HEK293 (cell line): Measurements from ENCODE around the gene HCAR3.

ENCODE experiments used
- ATF2 ChIP-seq: fragments of 450-650 bp; formaldehyde crosslinking; IDR thresholded peaks from 2 replicates; pipeline ENCODE4 v1.5.1; 2016; ENCODE audit warnings: missing biosample characterization, missing genetic modification characterization, low read depth
- CTCF ChIP-seq: fragments of 450-650 bp; formaldehyde crosslinking; IDR thresholded peaks from 2 replicates; pipeline ENCODE4 v1.5.1; 2016; ENCODE audit warnings: missing biosample characterization, missing genetic modification characterization
- PATZ1 ChIP-seq: fragments of 450-650 bp; formaldehyde crosslinking; IDR thresholded peaks from 2 replicates; pipeline ENCODE4 v1.5.1; 2016; ENCODE audit warnings: missing biosample characterization, missing genetic modification characterization
- ZNF10 ChIP-seq: fragments of 450-650 bp; formaldehyde crosslinking; IDR thresholded peaks from 2 replicates; pipeline ENCODE4 v1.5.1; 2017; ENCODE audit warnings: missing biosample characterization, missing genetic modification characterization
- ZNF157 ChIP-seq: fragments of 450-650 bp; formaldehyde crosslinking; IDR thresholded peaks from 2 replicates; pipeline ENCODE4 v1.5.1; 2016; ENCODE audit warnings: missing biosample characterization, missing genetic modification characterization
- ZNF76 ChIP-seq: fragments of 450-650 bp; formaldehyde crosslinking; IDR thresholded peaks from 2 replicates; pipeline ENCODE4; 2016; ENCODE audit warnings: low read depth, missing biosample characterization, missing genetic modification characterization, borderline replicate concordance
- ZNF791 ChIP-seq: fragments of 450-650 bp; formaldehyde crosslinking; IDR thresholded peaks from 2 replicates; pipeline ENCODE4 v1.5.1; 2016; ENCODE audit warnings: missing biosample characterization, missing genetic modification characterization

- TF ChIP-seq PATZ1 (tag by site-specific recombination) (no peak), ZNF10 (tag by site-specific recombination) (no peak), CTCF (tag by site-specific recombination) (no peak), ZNF791 (tag by site-specific recombination) (no peak), ZNF157 (tag by site-specific recombination) (no peak), ATF2 (tag by site-specific recombination) (no peak), ZNF76 (tag by site-specific recombination) (no peak)
Measured at GRCh38 chr12:122681814-122682213, 34.8 kb downstream of the HCAR3 start.
